ENCODE data around the gene HRCT1.
"Not testable (repeated sequence)": the region's sequence is repeated elsewhere in the genome, so short reads cannot be mapped to it uniquely, and the experiment has no call there.

Gene HRCT1

GRCh38 chr9:35932735-35933134 lies 26.7 kb downstream of the HRCT1 start:
- no peak overlapping the region for H3K4me3 ChIP-seq (ENCODE audit: low read length)
- peaks cover 6% of the 10 kb centered on the region for H3K4me1 ChIP-seq (ENCODE audit: insufficient read depth, low read length)

GRCh38 chr9:35933550-35934067 lies 27.6 kb downstream of the HRCT1 start:
- no peak overlapping the region for H2AFZ ChIP-seq (ENCODE audit: low read depth, low read length)

More at GRCh38 chr9:35932735-35933134, 26.7 kb downstream of the HRCT1 start:
- no peaks in the 10 kb centered on the region for H3K36me3 ChIP-seq (ENCODE audit: insufficient read depth, low read length)
- H3K9me3 ChIP-seq (ENCODE audit: low read length): no peaks in the 10 kb centered on the region
- H3K27me3 ChIP-seq (ENCODE audit: insufficient read depth, low read length): no peaks in the 10 kb centered on the region
- no peak overlapping the region for H2AFZ ChIP-seq (ENCODE audit: low read depth, low read length)

GRCh38 chr9:35934069-35934468 lies 28.1 kb downstream of the HRCT1 start:
- H3K4me3 ChIP-seq (ENCODE audit: low read length); H3K36me3 ChIP-seq (ENCODE audit: insufficient read depth, low read length); H3K9me3 ChIP-seq (ENCODE audit: low read length); H3K27me3 ChIP-seq (ENCODE audit: insufficient read depth, low read length); H3K4me1 ChIP-seq (ENCODE audit: insufficient read depth, low read length); H2AFZ ChIP-seq (ENCODE audit: low read depth, low read length): not testable (repeated sequence)

More at GRCh38 chr9:35933550-35934067, 27.6 kb downstream of the HRCT1 start:
- Histone ChIP-seq H3K4me3 (ENCODE audit: low read length) (no peak overlapping the region), H3K9me3 (ENCODE audit: low read length) (no peaks in the 10 kb centered on the region), H3K27me3 (ENCODE audit: insufficient read depth, low read length) (no peaks in the 10 kb centered on the region), H3K36me3 (ENCODE audit: insufficient read depth, low read length) (no peaks in the 10 kb centered on the region), H3K4me1 (ENCODE audit: insufficient read depth, low read length) (peaks cover 6% of the 10 kb centered on the region)

GRCh38 chr9:35935261-35935660 lies 29.3 kb downstream of the HRCT1 start:
- no peaks in the 10 kb centered on the region for H3K36me3 ChIP-seq (ENCODE audit: insufficient read depth, low read length)
- H3K9me3 ChIP-seq (ENCODE audit: low read length): no peaks in the 10 kb centered on the region
- peaks cover 6% of the 10 kb centered on the region for H3K4me1 ChIP-seq (ENCODE audit: insufficient read depth, low read length)
- H2AFZ ChIP-seq (ENCODE audit: low read depth, low read length): no peak overlapping the region
- no peak overlapping the region for H3K4me3 ChIP-seq (ENCODE audit: low read length)
- no peaks in the 10 kb centered on the region for H3K27me3 ChIP-seq (ENCODE audit: insufficient read depth, low read length)

GRCh38 chr9:35935755-35936509 lies 29.9 kb downstream of the HRCT1 start:
- Histone ChIP-seq H3K27me3 (ENCODE audit: insufficient read depth, low read length) (no peaks in the 10 kb centered on the region), H3K9me3 (ENCODE audit: low read length) (no peaks in the 10 kb centered on the region), H2AFZ (ENCODE audit: low read depth, low read length) (no peak overlapping the region), H3K4me1 (ENCODE audit: insufficient read depth, low read length) (peaks cover 6% of the 10 kb centered on the region), H3K36me3 (ENCODE audit: insufficient read depth, low read length) (no peaks in the 10 kb centered on the region), H3K4me3 (ENCODE audit: low read length) (no peak overlapping the region)

GRCh38 chr9:35937227-35937626 lies 31.2 kb downstream of the HRCT1 start:
- Histone ChIP-seq H3K4me1 (ENCODE audit: insufficient read depth, low read length) (peaks cover 6% of the 10 kb centered on the region), H3K9me3 (ENCODE audit: low read length) (no peaks in the 10 kb centered on the region), H3K27me3 (ENCODE audit: insufficient read depth, low read length) (peaks cover 2% of the 10 kb centered on the region), H3K4me3 (ENCODE audit: low read length) (no peak overlapping the region), H3K36me3 (ENCODE audit: insufficient read depth, low read length) (no peaks in the 10 kb centered on the region), H2AFZ (ENCODE audit: low read depth, low read length) (no peak overlapping the region)

- Histone ChIP-seq H2AFZ (ENCODE audit: low read depth, low read length) (no peak overlapping the region), H3K9me3 (ENCODE audit: low read length) (no peaks in the 10 kb centered on the region), H3K27me3 (ENCODE audit: insufficient read depth, low read length) (peaks cover 6% of the 10 kb centered on the region), H3K4me1 (ENCODE audit: insufficient read depth, low read length) (peaks cover 6% of the 10 kb centered on the region), H3K36me3 (ENCODE audit: insufficient read depth, low read length) (no peaks in the 10 kb centered on the region), H3K4me3 (ENCODE audit: low read length) (no peak overlapping the region)
These were observed 32.7 kb downstream of the HRCT1 start for GRCh38 chr9:35938474-35939356.

GRCh38 chr9:35939679-35940250 lies 33.8 kb downstream of the HRCT1 start:
- H3K4me3 ChIP-seq (ENCODE audit: low read length): no peak overlapping the region
- no peaks in the 10 kb centered on the region for H3K9me3 ChIP-seq (ENCODE audit: low read length)
- peaks cover 6% of the 10 kb centered on the region for H3K4me1 ChIP-seq (ENCODE audit: insufficient read depth, low read length)
- no peaks in the 10 kb centered on the region for H3K36me3 ChIP-seq (ENCODE audit: insufficient read depth, low read length)
- peaks cover 6% of the 10 kb centered on the region for H3K27me3 ChIP-seq (ENCODE audit: insufficient read depth, low read length)
- H2AFZ ChIP-seq (ENCODE audit: low read depth, low read length): no peak overlapping the region

- Histone ChIP-seq H3K9me3 (ENCODE audit: low read length) (no peaks in the 10 kb centered on the region), H3K36me3 (ENCODE audit: insufficient read depth, low read length) (no peaks in the 10 kb centered on the region), H3K27me3 (ENCODE audit: insufficient read depth, low read length) (peaks cover 6% of the 10 kb centered on the region), H2AFZ (ENCODE audit: low read depth, low read length) (no peak overlapping the region), H3K4me1 (ENCODE audit: insufficient read depth, low read length) (peaks cover 6% of the 10 kb centered on the region), H3K4me3 (ENCODE audit: low read length) (no peak overlapping the region)
These were observed 34.7 kb downstream of the HRCT1 start for GRCh38 chr9:35940458-35941407.

GRCh38 chr9:35942286-35942685 lies 36.3 kb downstream of the HRCT1 start:
- H3K4me1 ChIP-seq (ENCODE audit: insufficient read depth, low read length): no peaks in the 10 kb centered on the region
- H3K4me3 ChIP-seq (ENCODE audit: low read length): no peak overlapping the region
- no peak overlapping the region for H2AFZ ChIP-seq (ENCODE audit: low read depth, low read length)
- H3K9me3 ChIP-seq (ENCODE audit: low read length): no peaks in the 10 kb centered on the region
- H3K27me3 ChIP-seq (ENCODE audit: insufficient read depth, low read length): peaks cover 6% of the 10 kb centered on the region
- no peaks in the 10 kb centered on the region for H3K36me3 ChIP-seq (ENCODE audit: insufficient read depth, low read length)

GRCh38 chr9:35944173-35944572 lies 38.2 kb downstream of the HRCT1 start:
- H3K27me3 ChIP-seq (ENCODE audit: insufficient read depth, low read length): peaks cover 12% of the 10 kb centered on the region
- H3K9me3 ChIP-seq (ENCODE audit: low read length): no peaks in the 10 kb centered on the region
- no peak overlapping the region for H3K4me3 ChIP-seq (ENCODE audit: low read length)
- no peak overlapping the region for H2AFZ ChIP-seq (ENCODE audit: low read depth, low read length)
- H3K36me3 ChIP-seq (ENCODE audit: insufficient read depth, low read length): no peaks in the 10 kb centered on the region
- no peaks in the 10 kb centered on the region for H3K4me1 ChIP-seq (ENCODE audit: insufficient read depth, low read length)

GRCh38 chr9:35944841-35945240 lies 38.8 kb downstream of the HRCT1 start:
- Histone ChIP-seq H2AFZ (ENCODE audit: low read depth, low read length) (peak overlapping the region; percentile 11), H3K4me1 (ENCODE audit: insufficient read depth, low read length) (no peaks in the 10 kb centered on the region), H3K27me3 (ENCODE audit: insufficient read depth, low read length) (peaks cover 13% of the 10 kb centered on the region), H3K4me3 (ENCODE audit: low read length) (no peak overlapping the region), H3K36me3 (ENCODE audit: insufficient read depth, low read length) (no peaks in the 10 kb centered on the region), H3K9me3 (ENCODE audit: low read length) (no peaks in the 10 kb centered on the region)

Data from neuron (in vitro differentiated cells).